Breast epithelium (tissue), 3 donors: Measurements from ENCODE around the gene GLCE.

ENCODE experiments used
- POLR2A ChIP-seq: fragments of 450-650 bp; IDR thresholded peaks from one replicate; pipeline ENCODE4 v1.6.1; 2016; ENCODE audit warnings: antibody characterized with exemption, mild to moderate bottlenecking, moderate library complexity
- POLR2AphosphoS5 ChIP-seq, 3 donors: sonication (generic); formaldehyde crosslinking; IDR thresholded peaks; one replicate each; pipeline ENCODE4 v1.6.1; 2017; ENCODE audit warnings: antibody characterized with exemption in 3 of 3
- TF ChIP-seq, protein P1 (sequence below), 3 donors: fragments of 450-650 bp; IDR thresholded peaks; one replicate each; pipeline ENCODE4 v1.5.1; 2016 to 2017; ENCODE audit warnings: antibody characterized with exemption in 3 of 3, mild to moderate bottlenecking in 3 of 3, moderate library complexity in 3 of 3

DNA sequence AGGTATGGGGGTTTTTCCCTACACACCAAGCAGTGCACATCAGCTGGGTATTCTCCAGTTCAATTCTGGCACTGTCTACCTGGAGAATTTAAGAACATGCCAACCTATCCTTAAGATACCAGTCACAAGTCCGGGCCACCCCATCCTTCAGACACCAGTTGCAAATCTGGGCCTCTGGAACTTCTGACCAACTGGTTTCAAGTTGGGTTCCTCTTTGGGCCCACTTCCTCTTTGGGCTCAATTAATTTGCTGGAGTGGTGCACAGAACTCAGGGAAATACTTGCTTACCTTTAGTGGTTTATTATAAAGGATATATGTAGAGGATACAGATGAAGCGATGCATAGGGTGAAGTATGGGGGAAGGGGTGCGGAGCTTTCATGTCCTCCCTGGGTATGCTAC is 25.3 kb downstream of the GLCE start:
- TF ChIP-seq, protein P1, sequence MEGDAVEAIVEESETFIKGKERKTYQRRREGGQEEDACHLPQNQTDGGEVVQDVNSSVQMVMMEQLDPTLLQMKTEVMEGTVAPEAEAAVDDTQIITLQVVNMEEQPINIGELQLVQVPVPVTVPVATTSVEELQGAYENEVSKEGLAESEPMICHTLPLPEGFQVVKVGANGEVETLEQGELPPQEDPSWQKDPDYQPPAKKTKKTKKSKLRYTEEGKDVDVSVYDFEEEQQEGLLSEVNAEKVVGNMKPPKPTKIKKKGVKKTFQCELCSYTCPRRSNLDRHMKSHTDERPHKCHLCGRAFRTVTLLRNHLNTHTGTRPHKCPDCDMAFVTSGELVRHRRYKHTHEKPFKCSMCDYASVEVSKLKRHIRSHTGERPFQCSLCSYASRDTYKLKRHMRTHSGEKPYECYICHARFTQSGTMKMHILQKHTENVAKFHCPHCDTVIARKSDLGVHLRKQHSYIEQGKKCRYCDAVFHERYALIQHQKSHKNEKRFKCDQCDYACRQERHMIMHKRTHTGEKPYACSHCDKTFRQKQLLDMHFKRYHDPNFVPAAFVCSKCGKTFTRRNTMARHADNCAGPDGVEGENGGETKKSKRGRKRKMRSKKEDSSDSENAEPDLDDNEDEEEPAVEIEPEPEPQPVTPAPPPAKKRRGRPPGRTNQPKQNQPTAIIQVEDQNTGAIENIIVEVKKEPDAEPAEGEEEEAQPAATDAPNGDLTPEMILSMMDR (IDR thresholded peaks at IDR 0.05) = no peak
- no peak for TF ChIP-seq POLR2A
- TF ChIP-seq POLR2AphosphoS5 (IDR thresholded peaks at IDR 0.05) = no peak
